NCI-H774 (cell line): ENCODE measurements around the gene RABAC1.
"Not testable (repeated sequence)": the region's sequence is repeated elsewhere in the genome, so short reads cannot be mapped to it uniquely, and the experiment has no call there.

Experiments
- DNase-seq: peaks from one replicate; lab custom pipeline; 2025; lab: John Stamatoyannopoulos, UW

Gene RABAC1

GRCh38 chr19:41959056-41960053 lies at the start of gene RABAC1:
RABAC1 (minus strand) TSS chr19:41959321; CDS start chr19:41959292, 29 bp downstream.
- DNase-seq, result peak; percentile 83

GRCh38 chr19:42006569-42006968 lies 47.4 kb upstream of the RABAC1 start:
- DNase-seq, result no peak

- DNase-seq, result no peak
Observed at GRCh38 chr19:42005504-42005903, 46.4 kb upstream of the RABAC1 start.

- DNase-seq, result no peak
Observed at GRCh38 chr19:42003506-42004294, 44.6 kb upstream of the RABAC1 start.

GRCh38 chr19:41999878-42000208 lies 40.7 kb upstream of the RABAC1 start:
- no peak for DNase-seq

GRCh38 chr19:41999071-41999877 lies 40.2 kb upstream of the RABAC1 start:
- no peak for DNase-seq

GRCh38 chr19:41998246-41999020 lies 39.3 kb upstream of the RABAC1 start:
- peak; percentile 16 for DNase-seq

- DNase-seq, result no peak
Observed at GRCh38 chr19:41997851-41998229, 38.7 kb upstream of the RABAC1 start.

- DNase-seq, result no peak
Observed at GRCh38 chr19:41997121-41997850, 38.2 kb upstream of the RABAC1 start.

GRCh38 chr19:41995959-41996797 lies 37.1 kb upstream of the RABAC1 start:
- DNase-seq, result no peak

GRCh38 chr19:41994994-41995958 lies 36.2 kb upstream of the RABAC1 start:
- no peak for DNase-seq

GRCh38 chr19:41994521-41994971 lies 35.4 kb upstream of the RABAC1 start:
- no peak for DNase-seq

GRCh38 chr19:41993612-41994483 lies 34.7 kb upstream of the RABAC1 start, which contains the start of gene ATP1A3:
ATP1A3 (minus strand) TSS chr19:41994230; CDS start chr19:41994076, 154 bp downstream.
- DNase-seq, result peak; percentile 81

GRCh38 chr19:41991925-41992569 lies 32.9 kb upstream of the RABAC1 start:
- DNase-seq, result not testable (repeated sequence)

GRCh38 chr19:41991025-41991424 lies 31.9 kb upstream of the RABAC1 start:
- DNase-seq, result no peak

GRCh38 chr19:41990615-41991014 lies 31.5 kb upstream of the RABAC1 start:
- DNase-seq, result no peak

GRCh38 chr19:41990028-41990427 lies 30.9 kb upstream of the RABAC1 start:
- DNase-seq, result no peak
